Measurements from ENCODE around the gene GPR35. TPM values are rescaled to one million over a fixed set of nuclear protein-coding genes. Genes with fewer than 3 reads are reported as not detected.

The GPR35 gene
- total RNA-seq, 1 donor, result 1.1 TPM

GRCh38 chr2:240622060-240622411, 3.2 kb upstream of the GPR35 start:
- Histone ChIP-seq H3K4me2 (ENCODE audit: insufficient read depth, low read length) (no peak overlapping the region), H2AFZ (ENCODE audit: low read length) (no peak overlapping the region), H3K27me3 (ENCODE audit: insufficient read depth, low read length) (no peaks in the 10 kb centered on the region), H3K36me3 (ENCODE audit: insufficient read depth, low read length) (no peaks in the 10 kb centered on the region), H3K9me3 (ENCODE audit: low read depth, low read length) (no peaks in the 10 kb centered on the region), H3K27ac (ENCODE audit: low read depth, low read length) (no peak overlapping the region), H3K4me3 (ENCODE audit: insufficient read depth, low read length) (no peak overlapping the region), H4K20me1 (ENCODE audit: insufficient read depth, low read length) (no peaks in the 10 kb centered on the region), H3K4me1 (ENCODE audit: insufficient read depth, low read length) (peaks cover 9% of the 10 kb centered on the region), H3K79me2 (ENCODE audit: insufficient read depth, low read length) (no peaks in the 10 kb centered on the region)
- TF ChIP-seq CTCF (IDR thresholded peaks at IDR 0.05; ENCODE audit: extremely low read depth, low read depth, low read length), result no peak
- DNase-seq (ENCODE audit: insufficient read length, low spot score, missing footprints), result peak; percentile 15

GRCh38 chr2:240622531-240623235, 2.6 kb upstream of the GPR35 start:
- no peak overlapping the region for H3K4me2 ChIP-seq (ENCODE audit: insufficient read depth, low read length)
- peak; percentile 54 for DNase-seq (ENCODE audit: insufficient read length, low spot score, missing footprints)
- H4K20me1 ChIP-seq (ENCODE audit: insufficient read depth, low read length), result no peaks in the 10 kb centered on the region

GRCh38 chr2:240623531-240624010, 1.7 kb upstream of the GPR35 start:
- Histone ChIP-seq H3K4me2 (ENCODE audit: insufficient read depth, low read length) (no peak overlapping the region), H3K4me1 (ENCODE audit: insufficient read depth, low read length) (peaks cover 9% of the 10 kb centered on the region), H3K27me3 (ENCODE audit: insufficient read depth, low read length) (no peaks in the 10 kb centered on the region), H4K20me1 (ENCODE audit: insufficient read depth, low read length) (no peaks in the 10 kb centered on the region), H3K4me3 (ENCODE audit: insufficient read depth, low read length) (no peak overlapping the region), H3K79me2 (ENCODE audit: insufficient read depth, low read length) (no peaks in the 10 kb centered on the region), H3K27ac (ENCODE audit: low read depth, low read length) (no peak overlapping the region), H3K9me3 (ENCODE audit: low read depth, low read length) (no peaks in the 10 kb centered on the region), H3K36me3 (ENCODE audit: insufficient read depth, low read length) (no peaks in the 10 kb centered on the region), H2AFZ (ENCODE audit: low read length) (no peak overlapping the region)
- peak; percentile 50 for DNase-seq (ENCODE audit: insufficient read length, low spot score, missing footprints)
- no peak for TF ChIP-seq CTCF (IDR thresholded peaks at IDR 0.05; ENCODE audit: extremely low read depth, low read depth, low read length)

More at GRCh38 chr2:240622531-240623235, 2.6 kb upstream of the GPR35 start:
- Histone ChIP-seq H3K9me3 (ENCODE audit: low read depth, low read length) (no peaks in the 10 kb centered on the region), H3K4me3 (ENCODE audit: insufficient read depth, low read length) (no peak overlapping the region), H2AFZ (ENCODE audit: low read length) (no peak overlapping the region), H3K36me3 (ENCODE audit: insufficient read depth, low read length) (no peaks in the 10 kb centered on the region), H3K4me1 (ENCODE audit: insufficient read depth, low read length) (peaks cover 9% of the 10 kb centered on the region), H3K79me2 (ENCODE audit: insufficient read depth, low read length) (no peaks in the 10 kb centered on the region), H3K27ac (ENCODE audit: low read depth, low read length) (no peak overlapping the region), H3K27me3 (ENCODE audit: insufficient read depth, low read length) (no peaks in the 10 kb centered on the region)
- TF ChIP-seq CTCF (IDR thresholded peaks at IDR 0.05; ENCODE audit: extremely low read depth, low read depth, low read length), result no peak

- H3K4me2 ChIP-seq (ENCODE audit: insufficient read depth, low read length), result no peak overlapping the region
- TF ChIP-seq CTCF (IDR thresholded peaks at IDR 0.05; ENCODE audit: extremely low read depth, low read depth, low read length), result no peak
- peak; percentile 78 for DNase-seq (ENCODE audit: insufficient read length, low spot score, missing footprints)
Measured at GRCh38 chr2:240624011-240624949, 1.0 kb upstream of the GPR35 start.

More at GRCh38 chr2:240624011-240624949, 1.0 kb upstream of the GPR35 start:
- peaks cover 9% of the 10 kb centered on the region for H3K4me1 ChIP-seq (ENCODE audit: insufficient read depth, low read length)
- H3K36me3 ChIP-seq (ENCODE audit: insufficient read depth, low read length), result no peaks in the 10 kb centered on the region
- H4K20me1 ChIP-seq (ENCODE audit: insufficient read depth, low read length), result no peaks in the 10 kb centered on the region
- H3K79me2 ChIP-seq (ENCODE audit: insufficient read depth, low read length), result no peaks in the 10 kb centered on the region
- no peaks in the 10 kb centered on the region for H3K9me3 ChIP-seq (ENCODE audit: low read depth, low read length)
- no peak overlapping the region for H3K4me3 ChIP-seq (ENCODE audit: insufficient read depth, low read length)
- H3K27me3 ChIP-seq (ENCODE audit: insufficient read depth, low read length), result no peaks in the 10 kb centered on the region
- no peak overlapping the region for H3K27ac ChIP-seq (ENCODE audit: low read depth, low read length)
- no peak overlapping the region for H2AFZ ChIP-seq (ENCODE audit: low read length)

Measured in osteoblast (primary cell).